Mammary epithelial cell (primary cell): ENCODE results near the gene MAOB.

Experiments
- CTCF ChIP-seq, 2 donors: IDR thresholded peaks in 1 of 2; conservative IDR thresholded peaks in 1 of 2; 2 replicates each; pipeline ENCODE4 v1.5.1; 2011 to 2012; ENCODE audit warnings: inconsistent platforms in 2 of 2, low read length in 2 of 2, mild to moderate bottlenecking in 2 of 2, control low read depth in 1 of 2, low read depth in 1 of 2; ENCODE audit not compliant: insufficient read depth in 1 of 2; ENCODE audit errors: extremely low read depth in 1 of 2
- EZH2 ChIP-seq: IDR thresholded peaks from 2 replicates; pipeline ENCODE4 v1.6.1; 2012; ENCODE audit warnings: low read length, inconsistent platforms, borderline replicate concordance

GRCh38 chrX:43868791-43869190 is 13.5 kb downstream of the MAOB start:
- TF ChIP-seq CTCF (conservative IDR thresholded peaks at IDR 0.05 in 1 of 2, IDR thresholded peaks at IDR 0.05 in 1 of 2; ENCODE audit: extremely low read depth in 1 of 2, insufficient read depth in 1 of 2, low read depth in 1 of 2, low read length in 2 of 2) (no peak), EZH2 (no peak)
